Stimulated activated CD4-positive, alpha-beta T cell treated with anti-CD3 and anti-CD28 coated beads, Interleukin-12 subunit alpha, Interleukin-12 subunit beta, amount 100 ng/mL, for 4 hours (primary cell): ENCODE results near the gene NOX4.

Source experiments
- DNase-seq: peaks from one replicate; pipeline ENCODE4 v3.0.0-alpha.2; 2020

The NOX4 gene

DNA sequence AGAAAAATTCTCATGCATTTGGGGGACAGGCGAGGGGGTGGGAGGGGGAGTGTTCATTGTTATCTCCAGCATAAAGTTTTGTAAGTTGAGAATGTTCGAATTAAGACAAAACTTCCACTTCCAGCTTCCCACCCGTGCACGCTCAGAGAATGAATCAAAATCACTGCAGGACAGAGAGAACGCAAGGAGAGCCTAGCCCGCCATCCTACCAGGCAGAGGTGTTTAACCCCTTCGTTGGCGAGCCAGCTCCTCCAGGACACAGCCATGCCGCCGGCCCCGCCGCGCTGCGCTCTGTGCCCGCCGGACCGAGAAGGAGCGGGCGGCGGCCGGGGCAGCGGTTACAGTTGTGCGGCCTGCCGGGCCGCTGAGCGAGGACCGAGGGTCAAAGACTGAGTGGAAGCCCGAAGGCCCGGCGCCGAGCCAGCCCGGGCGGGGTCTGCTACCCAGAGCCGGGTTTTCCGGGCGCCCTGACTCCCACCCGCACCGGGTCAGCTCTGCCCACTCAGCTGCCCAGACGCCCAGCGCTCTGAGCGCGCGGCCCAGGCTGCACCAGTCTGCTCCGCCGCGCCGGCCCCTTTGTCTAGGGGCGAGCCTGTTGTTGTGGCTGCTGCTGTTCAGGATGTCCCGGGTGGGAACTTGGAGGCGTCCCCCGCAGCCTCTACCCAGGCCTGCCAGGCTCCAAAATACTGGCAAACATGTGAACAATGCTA, at the start of gene NOX4:
NOX4 (minus strand) TSS at position 395 of the 710 bp plus-strand sequence; CDS start at position 266, 129 bp downstream.
- DNase-seq = no peak

DNA sequence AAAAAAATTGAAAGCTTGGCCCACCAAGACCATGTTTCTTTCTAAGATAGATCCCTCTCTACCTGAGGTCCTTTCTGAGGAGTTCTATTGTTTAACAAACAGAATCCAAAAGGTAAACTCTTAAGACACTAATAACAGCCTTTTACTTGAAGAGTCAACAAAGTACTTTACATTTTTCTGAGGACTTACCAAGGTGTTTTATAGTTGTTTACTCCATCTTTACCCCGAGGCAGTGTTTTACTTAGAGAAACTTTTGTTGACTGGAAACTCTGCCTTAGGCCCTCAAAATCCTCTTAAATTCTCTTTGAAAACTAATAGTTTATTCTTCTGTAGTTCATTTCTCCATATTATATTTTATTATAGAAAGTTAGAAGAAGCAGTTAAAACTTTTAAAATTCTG, 49.7 kb upstream of the NOX4 start:
- no peak for DNase-seq

DNA sequence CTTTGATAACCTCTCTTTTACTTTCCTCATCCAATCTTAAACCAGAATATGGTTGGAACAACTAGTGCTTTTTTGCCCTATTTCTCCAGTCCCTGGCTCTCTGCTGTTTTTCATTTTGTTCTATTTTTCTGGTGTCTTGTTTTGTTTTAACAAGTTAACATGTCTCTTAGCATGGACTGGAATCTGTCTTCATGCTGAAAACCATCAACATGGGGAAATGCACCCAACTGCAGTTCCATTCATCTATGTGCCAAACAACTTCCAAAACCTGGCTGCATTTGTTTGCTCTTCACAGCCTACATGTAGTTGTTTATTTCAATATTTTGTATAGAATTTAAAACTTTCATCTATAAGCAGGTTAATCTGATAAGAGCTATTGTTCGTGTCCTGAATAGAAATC, 46.8 kb upstream of the NOX4 start:
- no peak for DNase-seq

DNA sequence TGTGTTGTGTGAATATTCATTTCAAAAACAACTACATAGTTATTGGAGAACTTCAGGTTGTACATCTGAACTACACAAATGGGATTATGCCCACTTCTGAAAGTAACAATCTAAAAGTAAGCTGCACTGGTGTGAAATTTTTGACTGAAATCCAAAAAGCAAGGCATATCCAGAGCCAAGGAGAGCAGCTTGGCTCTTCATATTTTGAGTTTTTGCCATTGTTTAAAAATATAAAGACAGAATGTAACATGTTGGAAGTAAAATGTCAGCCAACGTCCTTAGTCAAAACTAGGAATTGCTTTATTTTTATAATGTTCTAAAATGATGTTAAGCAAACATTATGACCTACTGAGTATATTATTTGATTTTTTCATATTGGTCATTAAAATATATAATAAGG, 45.8 kb upstream of the NOX4 start:
- DNase-seq = no peak

DNA sequence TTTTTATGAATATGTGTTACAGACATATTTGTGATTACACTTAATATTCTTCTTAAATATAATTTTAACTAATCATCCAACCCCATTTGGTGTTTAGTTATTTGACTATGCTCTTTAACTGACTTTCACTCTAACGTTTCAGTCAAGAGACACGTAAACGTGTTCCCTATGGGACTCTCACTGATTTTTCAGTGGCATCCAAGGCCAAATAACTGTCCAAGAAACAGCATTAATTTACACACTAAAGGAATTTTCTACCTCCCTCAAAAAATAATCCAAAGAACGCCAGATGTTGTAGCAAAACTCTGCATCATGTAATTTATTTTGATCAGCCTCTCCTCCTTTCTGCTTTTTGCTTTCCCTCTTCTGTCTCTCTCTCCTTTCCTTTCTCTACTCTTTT, 44.0 kb upstream of the NOX4 start:
- DNase-seq = no peak

DNA sequence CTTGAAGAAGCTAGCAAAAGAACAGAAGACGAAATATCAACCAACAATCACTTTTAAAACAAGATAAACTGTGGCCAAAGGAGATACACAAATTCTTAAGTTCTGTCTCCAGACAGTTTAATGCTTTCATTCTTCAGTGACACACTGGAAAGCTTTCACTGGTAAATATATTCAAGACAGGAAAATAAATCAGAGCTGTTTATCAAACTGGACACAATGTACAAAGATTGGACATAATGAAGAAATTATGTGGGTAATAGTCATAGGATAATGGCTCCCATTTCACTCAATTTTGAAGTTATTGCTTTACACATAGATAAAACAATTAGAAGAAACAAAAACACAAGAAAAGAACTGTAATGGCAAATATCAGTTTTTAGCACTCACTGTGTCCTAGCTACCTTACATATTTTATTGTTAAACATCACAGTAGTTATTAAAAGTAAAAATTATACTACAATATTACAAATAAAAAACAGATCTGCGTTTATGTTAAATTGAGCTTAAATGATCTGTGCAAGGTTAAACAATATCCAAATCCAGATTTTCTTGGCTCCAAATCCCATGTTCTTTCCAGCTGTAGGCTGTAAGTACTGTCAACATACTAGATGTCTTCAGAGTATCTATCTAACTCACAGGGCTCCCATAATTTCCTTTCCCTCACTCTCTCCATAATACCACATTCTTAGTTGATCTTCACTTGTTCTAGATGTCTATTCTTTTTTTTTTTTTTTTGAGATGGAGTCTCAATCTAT, 38.6 kb upstream of the NOX4 start:
- DNase-seq = no peak

DNA sequence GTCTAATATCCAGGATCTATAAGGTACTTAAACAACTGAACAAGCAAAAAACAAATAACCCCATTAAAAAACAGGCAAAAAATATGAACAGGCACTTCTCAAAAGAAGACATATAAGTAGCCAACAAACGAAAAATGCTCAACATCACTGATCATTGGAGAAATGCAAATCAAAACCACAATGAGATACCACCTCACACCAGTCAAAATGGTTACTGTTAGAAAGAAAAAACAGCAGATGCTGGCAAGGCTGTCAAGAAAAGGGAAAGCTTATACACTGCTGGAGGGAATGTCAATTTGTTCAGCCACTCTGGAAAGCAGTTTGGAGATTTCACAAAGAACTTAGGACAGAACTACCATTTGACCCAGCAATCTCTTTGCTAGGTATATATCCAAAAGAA, 30.6 kb upstream of the NOX4 start:
- no peak for DNase-seq

DNA sequence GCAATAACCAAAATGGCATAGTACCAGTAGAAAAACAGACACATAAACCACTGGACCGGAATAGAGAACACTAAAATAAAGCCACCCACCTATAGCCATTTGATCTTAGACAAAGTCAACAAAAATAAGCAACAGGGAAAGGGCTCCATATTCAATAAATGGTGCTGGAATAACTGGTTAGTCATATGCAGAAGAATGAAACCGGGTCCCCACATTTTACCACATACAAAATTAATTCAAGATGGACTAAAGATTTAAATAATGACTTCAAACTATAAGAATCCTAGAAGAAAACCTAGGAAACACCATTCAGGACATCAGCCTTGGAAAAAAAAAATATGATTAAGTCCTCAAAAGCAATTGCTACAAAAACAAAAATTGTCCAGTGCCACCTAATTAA, 30.1 kb upstream of the NOX4 start:
- DNase-seq = no peak

DNA sequence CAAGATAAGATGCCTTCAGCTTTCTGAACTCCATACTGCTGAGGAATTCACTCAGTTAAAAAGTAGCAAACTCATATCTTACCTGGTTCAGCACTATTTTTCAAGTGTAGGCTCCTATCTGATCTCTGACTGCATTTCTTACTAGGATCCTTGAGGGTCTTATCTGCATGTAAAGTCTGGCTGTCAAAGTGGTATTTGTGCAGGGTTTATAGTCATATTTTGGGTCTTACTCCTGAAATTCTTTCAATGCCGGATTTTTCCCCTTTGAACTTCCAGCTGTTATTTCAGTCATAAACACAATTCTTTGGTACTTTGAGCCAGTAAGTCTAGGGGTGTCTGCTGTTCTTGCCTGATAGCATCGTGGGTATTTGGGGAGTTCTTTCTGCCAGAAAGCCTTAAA, 25.3 kb upstream of the NOX4 start:
- no peak for DNase-seq

DNA sequence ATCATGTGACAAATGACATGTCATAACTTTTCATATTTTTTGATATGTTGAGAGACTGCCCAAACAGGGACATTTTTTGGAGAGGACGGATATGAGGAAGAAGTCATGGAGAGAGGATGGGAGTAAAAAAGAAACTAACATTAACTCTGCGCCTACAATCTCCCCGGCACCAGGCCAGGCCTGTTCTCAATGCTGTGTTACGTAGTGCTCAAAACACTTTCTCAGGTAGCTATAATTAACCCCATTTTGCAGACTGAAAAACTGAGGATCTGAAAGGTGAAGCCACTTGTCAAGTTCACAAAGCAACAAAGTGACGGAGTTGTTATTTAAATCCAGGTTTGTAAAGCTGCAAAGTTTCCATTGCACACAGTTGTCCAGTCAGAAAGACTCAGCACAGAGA, 17.4 kb upstream of the NOX4 start:
- no peak for DNase-seq

DNA sequence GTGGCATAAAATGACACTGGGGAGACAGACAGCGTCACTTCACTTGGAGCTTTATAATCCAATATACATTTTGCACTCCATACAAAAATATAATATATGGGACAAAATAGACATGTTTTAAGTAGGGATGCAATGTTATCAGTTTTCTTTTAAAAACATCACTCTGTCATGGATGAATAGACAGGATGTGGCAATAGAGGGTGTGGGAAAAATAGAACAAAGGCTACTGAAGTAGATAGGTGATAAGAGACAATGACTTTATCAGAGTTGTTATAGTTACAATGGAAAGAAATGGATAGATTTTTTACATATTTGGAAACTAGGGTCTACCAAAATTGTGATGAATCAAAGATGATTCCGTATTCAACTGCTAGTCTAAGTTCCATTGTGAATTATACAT, 13.1 kb upstream of the NOX4 start:
- no peak for DNase-seq

DNA sequence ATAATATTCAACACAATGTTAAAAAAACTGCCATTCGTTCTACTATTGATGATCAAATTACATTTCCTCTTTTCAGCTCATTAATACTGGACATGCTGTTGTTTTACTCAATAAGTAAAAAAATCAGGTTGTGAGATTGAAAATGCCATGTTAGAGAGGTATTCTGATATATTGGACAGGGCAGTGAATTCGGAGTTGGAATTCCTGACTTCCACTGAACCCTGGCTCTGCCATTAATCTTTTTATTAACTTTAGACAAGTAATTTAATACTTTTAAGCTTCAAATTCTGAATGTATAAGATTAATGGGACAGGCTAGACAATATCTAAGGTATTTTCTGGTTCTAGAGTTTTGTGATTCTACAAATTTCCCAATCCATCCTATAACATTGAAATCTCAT, 12.2 kb upstream of the NOX4 start:
- no peak for DNase-seq

DNA sequence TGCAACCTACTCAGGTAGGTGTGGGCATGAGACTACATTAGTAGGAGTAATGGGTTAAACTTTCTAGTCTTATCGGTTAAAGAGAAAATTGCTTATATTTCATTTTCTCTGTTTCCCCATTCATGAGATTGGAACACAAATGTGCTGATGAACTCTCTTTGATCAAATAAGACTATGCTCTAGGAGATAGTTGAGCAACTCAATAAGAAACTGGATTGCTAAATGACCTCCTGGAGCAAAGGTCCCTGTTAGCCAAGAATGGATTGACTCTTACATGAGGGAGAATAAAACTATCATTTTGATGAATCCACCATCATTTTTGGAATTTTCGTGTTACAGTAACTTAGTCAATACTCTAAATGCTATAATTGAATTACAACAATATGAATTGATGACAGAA, 11.1 kb upstream of the NOX4 start:
- no peak for DNase-seq

DNA sequence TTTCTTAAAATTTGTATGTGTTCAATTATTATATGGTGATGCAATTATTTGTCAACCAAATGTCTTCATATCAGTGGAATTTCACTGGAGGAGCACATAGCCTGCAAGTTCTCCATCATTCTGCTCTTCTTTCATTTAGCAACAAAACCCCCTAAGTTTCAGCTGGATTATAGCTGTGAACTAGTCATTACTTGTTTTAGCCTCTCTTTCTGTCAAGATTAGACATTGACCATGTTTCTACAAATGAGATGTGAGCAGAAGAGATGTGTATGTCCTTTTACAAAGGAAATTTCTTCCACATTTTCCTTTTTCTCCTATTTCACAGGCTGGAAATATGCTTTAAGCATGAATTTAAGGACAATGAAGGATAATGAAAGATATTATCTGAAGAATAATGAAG, 9.2 kb upstream of the NOX4 start:
- DNase-seq = no peak

DNA sequence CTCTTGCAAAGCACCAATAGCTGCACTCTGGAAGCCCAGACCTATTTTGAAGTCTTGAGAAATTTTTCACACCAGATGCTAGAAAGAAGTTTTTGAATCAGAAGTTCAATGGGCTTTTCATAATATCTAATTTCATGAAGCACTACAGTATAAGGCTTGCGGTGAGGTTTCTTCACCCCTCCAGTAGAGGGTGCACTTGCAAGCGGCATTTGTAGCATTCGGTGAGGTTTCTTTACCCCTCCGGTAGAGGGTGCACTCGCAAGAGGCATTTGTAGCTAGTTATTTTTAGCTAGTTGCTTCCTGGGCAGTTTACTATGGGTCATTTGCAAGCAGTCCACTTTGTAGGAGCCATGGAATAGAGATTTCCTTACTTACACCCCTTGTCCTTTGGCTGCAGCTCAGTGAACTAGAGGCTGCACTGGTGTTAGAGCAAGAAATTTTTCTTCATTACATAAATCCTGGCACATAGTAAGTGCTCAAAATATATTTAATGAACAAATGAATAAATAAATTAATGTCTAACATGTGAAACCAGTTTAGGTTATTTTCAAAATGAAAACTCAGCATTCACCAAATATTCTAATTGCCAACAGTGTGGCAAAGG, 7.8 kb upstream of the NOX4 start:
- DNase-seq = no peak

DNA sequence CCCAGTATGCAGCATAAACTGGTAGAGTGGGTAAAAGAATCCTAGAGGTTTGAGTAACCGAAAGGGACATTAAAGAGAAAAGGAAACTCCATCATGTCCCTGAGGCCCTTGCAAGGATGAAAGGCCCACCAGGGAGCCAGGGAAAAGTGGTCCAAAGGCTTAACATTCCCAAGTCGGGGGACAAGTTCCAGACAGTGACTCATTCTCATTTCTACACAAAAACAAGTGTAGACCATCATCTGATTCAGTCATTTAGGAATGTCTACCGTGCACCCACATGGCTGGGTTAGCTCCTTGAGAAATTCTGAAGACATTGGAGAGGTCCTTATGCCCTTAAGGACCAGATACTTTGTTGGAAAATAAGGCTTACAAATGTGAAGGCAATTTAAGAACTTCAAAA, 4.8 kb upstream of the NOX4 start:
- no peak for DNase-seq

DNA sequence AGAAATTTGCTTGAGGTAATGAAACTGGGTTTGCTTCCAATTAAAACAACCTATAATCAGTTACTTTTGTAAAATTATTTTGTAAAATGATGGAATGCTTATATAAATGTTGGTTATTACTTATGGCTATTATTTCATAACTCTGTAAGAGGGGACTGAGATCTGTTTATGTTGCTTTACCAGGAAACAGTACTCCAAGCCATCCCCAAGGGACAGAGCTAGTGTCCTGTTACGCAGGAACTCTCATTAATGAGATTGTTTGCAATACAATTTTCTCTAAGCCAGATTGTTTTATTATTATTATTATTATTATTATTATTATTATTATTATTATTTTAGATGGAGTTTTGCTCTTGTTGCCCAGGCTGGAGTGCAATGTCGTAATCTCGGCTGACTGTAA, 2.3 kb upstream of the NOX4 start:
- no peak for DNase-seq

DNA sequence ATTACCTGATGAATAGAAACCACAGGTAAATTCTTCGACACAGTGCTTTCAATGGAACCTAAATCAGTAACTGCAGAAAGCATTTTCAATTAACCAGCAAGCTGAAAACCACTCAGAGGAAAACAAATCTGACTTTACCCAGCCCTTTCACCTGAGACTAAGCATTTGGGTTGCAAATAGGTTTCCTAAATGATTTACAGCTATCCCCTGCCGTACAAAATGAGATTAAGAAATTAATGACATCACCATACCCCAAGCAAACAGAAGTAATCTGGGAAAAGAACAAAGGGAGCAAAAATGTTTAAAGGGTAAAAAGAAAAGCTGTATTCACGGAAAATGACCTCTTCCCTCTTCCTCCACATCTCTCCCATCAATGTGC, 584 bp downstream of the NOX4 start:
- no peak for DNase-seq

DNA sequence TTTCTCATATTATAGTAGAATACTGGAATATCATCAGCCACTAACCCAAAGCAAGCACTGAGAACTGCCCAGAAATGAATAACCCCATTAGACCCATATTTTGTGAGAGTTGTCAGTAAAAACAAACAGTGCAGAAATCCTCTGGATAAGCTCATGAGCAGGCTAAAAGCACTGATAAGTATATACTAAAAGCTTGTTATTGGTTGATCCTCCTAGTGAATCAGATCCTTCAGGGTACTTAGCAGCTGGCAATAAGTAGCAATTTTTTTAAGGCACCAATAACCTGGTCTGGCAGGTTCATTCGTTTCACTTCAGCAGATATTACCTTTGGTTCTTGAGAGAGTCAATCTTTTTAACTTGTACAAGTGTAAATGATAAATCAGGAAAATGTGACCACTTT, 1.2 kb downstream of the NOX4 start:
- DNase-seq = no peak

DNA sequence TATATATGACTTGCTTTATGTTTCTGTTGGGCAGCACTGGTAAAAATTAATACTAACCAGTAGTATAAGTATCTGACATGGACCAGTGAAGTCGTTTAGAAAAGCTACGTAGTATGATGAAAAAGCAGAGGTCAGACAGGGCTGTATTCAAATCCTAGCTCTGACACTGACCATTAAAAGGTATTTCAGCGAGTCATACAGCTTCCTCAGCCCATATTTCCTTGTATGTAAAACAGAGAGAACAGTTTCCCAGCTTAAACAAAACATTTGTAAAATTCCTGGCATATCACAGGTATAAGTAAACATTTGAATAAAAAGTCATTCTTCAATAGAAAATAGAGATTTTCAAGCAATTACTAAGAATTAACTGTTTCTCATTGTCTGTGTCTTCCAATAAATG, 4.2 kb downstream of the NOX4 start:
- DNase-seq = no peak

DNA sequence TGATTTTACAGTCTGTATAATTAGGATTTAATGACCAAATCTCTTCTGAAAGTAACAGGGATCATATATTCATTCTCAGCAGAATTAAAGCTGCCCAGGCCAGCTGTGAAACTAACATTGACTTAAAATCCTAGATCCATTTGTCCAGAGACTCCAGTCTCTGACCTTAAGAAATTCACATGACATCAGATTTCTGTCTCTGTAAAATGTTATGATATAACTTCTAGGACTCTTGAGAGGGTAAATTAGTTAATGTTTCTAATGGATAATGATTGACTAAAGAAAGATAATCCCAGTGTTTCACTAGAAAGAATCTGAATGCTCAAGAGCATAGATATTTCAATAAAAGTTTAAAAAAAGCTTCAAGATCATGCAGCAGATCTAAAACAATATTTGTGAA, 6.3 kb downstream of the NOX4 start:
- no peak for DNase-seq

DNA sequence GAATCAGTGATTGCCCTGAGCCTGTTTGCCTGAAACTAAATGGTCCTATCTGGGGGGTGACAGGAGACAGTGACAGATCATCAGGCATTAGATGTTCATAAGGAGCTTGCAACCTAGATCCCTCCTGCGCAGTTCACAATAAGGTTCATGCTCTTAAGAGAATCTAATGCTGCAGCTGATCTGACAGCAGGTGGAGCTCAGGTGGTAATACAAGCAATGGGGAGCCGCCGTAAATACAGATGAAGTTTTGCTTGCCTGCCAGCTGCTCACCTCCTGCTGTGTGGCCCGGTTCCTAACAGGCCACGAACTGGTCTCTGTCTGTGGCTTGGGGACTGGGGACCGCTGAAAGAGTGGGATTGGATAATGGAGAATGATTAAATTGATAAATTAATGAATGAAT, 14.0 kb downstream of the NOX4 start:
- no peak for DNase-seq

DNA sequence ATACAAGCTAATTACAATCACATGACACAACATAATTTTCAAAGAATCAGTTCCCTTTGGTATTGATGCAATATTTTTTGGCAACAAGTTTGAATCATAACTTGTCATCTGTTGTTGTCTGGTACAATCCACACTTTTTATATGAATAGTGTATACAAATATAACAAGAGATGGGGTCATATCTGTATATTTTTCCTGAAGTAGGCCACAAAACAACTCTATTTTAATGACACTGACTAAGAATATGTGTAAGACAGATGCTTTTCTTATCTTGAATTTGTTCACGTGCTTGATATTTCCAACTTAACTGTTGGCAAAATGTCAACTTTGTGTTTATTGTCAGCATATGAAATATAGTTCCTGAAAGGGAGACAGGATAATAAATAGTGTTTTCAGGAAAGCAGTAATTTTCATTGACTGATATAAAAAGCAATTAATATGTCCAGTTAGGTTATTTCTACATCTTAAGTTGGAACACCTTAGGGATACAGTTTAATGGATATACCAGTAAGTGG, 27.9 kb downstream of the NOX4 start:
- DNase-seq = no peak

DNA sequence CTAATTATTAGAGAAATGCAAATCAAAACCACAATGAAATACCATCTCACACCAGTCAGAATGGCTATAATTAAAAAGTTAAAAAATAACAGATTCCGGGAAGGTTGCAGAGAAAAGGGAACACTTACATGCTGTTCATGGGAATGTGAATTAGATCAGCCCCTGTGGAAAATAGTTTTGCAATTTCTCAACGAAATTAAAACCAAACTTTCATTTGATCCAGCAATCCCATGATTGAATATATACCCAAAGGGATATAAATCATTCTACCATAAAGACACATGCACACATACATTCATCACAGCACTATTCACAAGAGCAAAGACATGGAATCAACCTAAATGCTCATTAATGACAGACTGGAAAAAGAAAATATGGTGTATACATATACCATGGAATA, 32.5 kb downstream of the NOX4 start:
- DNase-seq = no peak
